Measurements from ENCODE around the gene HTR3B. TPM values are rescaled to one million over a fixed set of nuclear protein-coding genes. Genes with fewer than 3 reads are reported as not detected.
A peak's percentile ranks its signal among the peaks of the same experiment; 100 is the strongest.

Gene HTR3B
- total and polyA plus RNA-seq, 2 donors (not counting 1 experiment from before 2014, with no cell fraction given): not detected

DNA sequence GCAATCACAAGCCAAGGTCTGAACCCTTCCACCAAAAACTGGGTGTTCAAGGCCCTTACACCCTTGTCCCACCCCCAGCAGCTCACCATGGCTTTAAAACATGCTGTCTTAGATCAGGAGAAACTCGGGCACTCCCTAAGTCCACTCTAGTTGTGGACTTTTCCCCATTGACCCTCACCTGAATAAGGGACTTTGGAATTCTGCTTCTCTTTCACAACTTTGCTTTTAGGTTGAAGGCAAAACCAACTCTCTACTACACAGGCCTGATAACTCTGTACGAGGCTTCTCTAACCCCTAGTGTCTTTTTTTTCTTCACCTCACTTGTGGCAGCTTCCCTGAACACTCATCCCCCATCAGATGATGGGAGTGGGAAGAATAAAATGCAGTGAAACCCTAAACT lies 85.3 kb downstream of the HTR3B start:
- no peak overlapping the region for H3K4me3 ChIP-seq (ENCODE audit: control extremely low read depth in 1 of 5, extremely low read depth in 1 of 5, insufficient read depth in 1 of 5, low read depth in 2 of 5, low read length in 4 of 5)
- Mint-ChIP-seq H3K4me3 (no peak overlapping the region), H3K4me1 (peaks cover 10% of the 10 kb centered on the region), H3K27me3 (peaks cover 4% of the 10 kb centered on the region), H3K27ac (no peak overlapping the region), H3K9me3 (ENCODE audit: insufficient read depth) (no peaks in the 10 kb centered on the region)
- CTCF ChIA-PET: interaction anchor here (1.2 to 19.6 kb wide), 3 partner anchors 25 to 271 kb away, joined by 3 to 592 read pairs (median 178); no protein-coding TSS in a partner anchor
- H3K9me3 ChIP-seq (ENCODE audit: control extremely low read depth in 1 of 3, control insufficient read depth in 2 of 3, insufficient read depth in 1 of 3, low read length in 2 of 3): no peaks in the 10 kb centered on the region
- peaks cover 7 to 20% of the 10 kb centered on the region in 2 donors for H3K4me1 ChIP-seq (ENCODE audit: control insufficient read depth in 2 of 2, insufficient read depth in 2 of 2, low read length in 2 of 2)
- TF ChIP-seq, protein P1, sequence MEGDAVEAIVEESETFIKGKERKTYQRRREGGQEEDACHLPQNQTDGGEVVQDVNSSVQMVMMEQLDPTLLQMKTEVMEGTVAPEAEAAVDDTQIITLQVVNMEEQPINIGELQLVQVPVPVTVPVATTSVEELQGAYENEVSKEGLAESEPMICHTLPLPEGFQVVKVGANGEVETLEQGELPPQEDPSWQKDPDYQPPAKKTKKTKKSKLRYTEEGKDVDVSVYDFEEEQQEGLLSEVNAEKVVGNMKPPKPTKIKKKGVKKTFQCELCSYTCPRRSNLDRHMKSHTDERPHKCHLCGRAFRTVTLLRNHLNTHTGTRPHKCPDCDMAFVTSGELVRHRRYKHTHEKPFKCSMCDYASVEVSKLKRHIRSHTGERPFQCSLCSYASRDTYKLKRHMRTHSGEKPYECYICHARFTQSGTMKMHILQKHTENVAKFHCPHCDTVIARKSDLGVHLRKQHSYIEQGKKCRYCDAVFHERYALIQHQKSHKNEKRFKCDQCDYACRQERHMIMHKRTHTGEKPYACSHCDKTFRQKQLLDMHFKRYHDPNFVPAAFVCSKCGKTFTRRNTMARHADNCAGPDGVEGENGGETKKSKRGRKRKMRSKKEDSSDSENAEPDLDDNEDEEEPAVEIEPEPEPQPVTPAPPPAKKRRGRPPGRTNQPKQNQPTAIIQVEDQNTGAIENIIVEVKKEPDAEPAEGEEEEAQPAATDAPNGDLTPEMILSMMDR (IDR thresholded peaks at IDR 0.05): no peak
- no peak for TF ChIP-seq EZH2 (IDR thresholded peaks at IDR 0.05; ENCODE audit: borderline replicate concordance, insufficient read depth, low read depth, low read length, poor library complexity, severe bottlenecking)
- POLR2A ChIA-PET: no interaction called here
- no peaks in the 10 kb centered on the region for H4K20me1 ChIP-seq (ENCODE audit: control insufficient read depth, insufficient read depth, low read length, poor library complexity, severe bottlenecking)
- H3K36me3 ChIP-seq (replicated peaks in 1 of 2; ENCODE audit: control extremely low read depth in 1 of 2, control insufficient read depth in 1 of 2, extremely low read depth in 1 of 2, insufficient read depth in 2 of 2, low read length in 1 of 2): peaks cover 0 to 3% of the 10 kb centered on the region in 2 experiments
- ATAC-seq (ENCODE audit: low read depth) (no peak), DNase-seq (no peak)
- whole genome bisulfite sequencing (ENCODE audit: insufficient coverage): 73% methylated on average over 1 of the region's 2 CpGs
- H3K4me2 ChIP-seq (replicated peaks; ENCODE audit: low read depth, low read length, poor library complexity, severe bottlenecking): no peak overlapping the region
- no peak overlapping the region for H3K9ac ChIP-seq (ENCODE audit: low read length)
- H3K79me2 ChIP-seq (ENCODE audit: control insufficient read depth, insufficient read depth, low read length): no peaks in the 10 kb centered on the region
- H2AFZ ChIP-seq (ENCODE audit: insufficient read depth, low read depth, low read length, poor library complexity, severe bottlenecking): no peak overlapping the region
- no peak overlapping the region for H3K27ac ChIP-seq (ENCODE audit: low read length in 2 of 2)
- intact Hi-C loops (cut with micrococcal nuclease): loop anchor here (5.0 kb wide), 2 partner anchors 47 to 197 kb away; no protein-coding TSS in a partner anchor
- peaks cover 0 to 3% (median 0%) of the 10 kb centered on the region in 4 experiments for H3K27me3 ChIP-seq (replicated peaks in 1 of 4; ENCODE audit: control extremely low read depth in 1 of 4, control insufficient read depth in 3 of 4, insufficient read depth in 4 of 4, low read length in 3 of 4)

DNA sequence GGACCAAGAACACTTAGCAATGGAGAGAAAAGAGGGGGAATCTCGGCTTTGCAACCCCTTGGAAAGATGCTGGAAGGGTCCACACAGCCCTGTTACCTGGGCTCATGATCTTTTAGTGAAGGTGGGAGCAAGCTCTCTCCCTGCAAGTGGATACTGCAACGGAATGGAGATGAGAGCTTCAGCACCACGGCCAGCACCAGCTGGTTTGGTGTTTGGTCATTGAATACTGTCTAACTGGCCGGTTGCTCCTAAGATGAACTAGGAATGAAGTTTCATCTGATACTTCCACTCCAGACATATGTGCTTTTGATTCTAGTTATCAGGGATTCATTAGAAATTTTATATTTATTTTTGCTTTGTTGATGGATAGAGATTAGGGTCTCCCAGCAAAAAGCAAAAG lies 86.6 kb downstream of the HTR3B start:
- Histone ChIP-seq H3K27ac (ENCODE audit: low read length in 2 of 2) (no peak overlapping the region), H3K4me1 (ENCODE audit: control insufficient read depth in 2 of 2, insufficient read depth in 2 of 2, low read length in 2 of 2) (peaks cover 7 to 20% of the 10 kb centered on the region in 2 donors), H2AFZ (ENCODE audit: insufficient read depth, low read depth, low read length, poor library complexity, severe bottlenecking) (no peak overlapping the region), H3K27me3 (replicated peaks in 1 of 4; ENCODE audit: control extremely low read depth in 1 of 4, control insufficient read depth in 3 of 4, insufficient read depth in 4 of 4, low read length in 3 of 4) (peaks cover 0 to 3% (median 0%) of the 10 kb centered on the region in 4 experiments), H4K20me1 (ENCODE audit: control insufficient read depth, insufficient read depth, low read length, poor library complexity, severe bottlenecking) (no peaks in the 10 kb centered on the region), H3K9ac (ENCODE audit: low read length) (no peak overlapping the region), H3K4me3 (ENCODE audit: control extremely low read depth in 1 of 5, extremely low read depth in 1 of 5, insufficient read depth in 1 of 5, low read depth in 2 of 5, low read length in 4 of 5) (no peak overlapping the region), H3K79me2 (ENCODE audit: control insufficient read depth, insufficient read depth, low read length) (no peaks in the 10 kb centered on the region), H3K36me3 (replicated peaks in 1 of 2; ENCODE audit: control extremely low read depth in 1 of 2, control insufficient read depth in 1 of 2, extremely low read depth in 1 of 2, insufficient read depth in 2 of 2, low read length in 1 of 2) (peaks cover 0 to 3% of the 10 kb centered on the region in 2 experiments), H3K4me2 (replicated peaks; ENCODE audit: low read depth, low read length, poor library complexity, severe bottlenecking) (no peak overlapping the region), H3K9me3 (ENCODE audit: control extremely low read depth in 1 of 3, control insufficient read depth in 2 of 3, insufficient read depth in 1 of 3, low read length in 2 of 3) (no peaks in the 10 kb centered on the region)
- Mint-ChIP-seq H3K9me3 (ENCODE audit: insufficient read depth) (no peaks in the 10 kb centered on the region), H3K27me3 (peaks cover 4% of the 10 kb centered on the region), H3K4me3 (no peak overlapping the region), H3K27ac (no peak overlapping the region), H3K4me1 (peaks cover 9% of the 10 kb centered on the region)
- no peak for ATAC-seq (ENCODE audit: low read depth)
- 33% methylated on average over 1 of the region's 4 CpGs for WGBS (ENCODE audit: insufficient coverage)
- DNase-seq: peak; percentile 27
- ChIA-PET POLR2A (interaction anchor here (0.6 to 2.0 kb wide), 2 partner anchors 8 to 13 kb away, joined by 4 read pairs; no protein-coding TSS in a partner anchor), CTCF (interaction anchor here (0.7 to 19.6 kb wide), 9 partner anchors 8 to 270 kb away, joined by 3 to 592 read pairs (median 4); partner anchors contain the start of gene HTR3A)
- intact Hi-C loops (cut with micrococcal nuclease): loop anchor here (5.0 kb wide), 2 partner anchors 46 to 196 kb away; no protein-coding TSS in a partner anchor
- TF ChIP-seq EZH2 (IDR thresholded peaks at IDR 0.05; ENCODE audit: borderline replicate concordance, insufficient read depth, low read depth, low read length, poor library complexity, severe bottlenecking): no peak
- TF ChIP-seq, protein P1 (IDR thresholded peaks at IDR 0.05): no peak

Measured in B cell (primary cell).